Panc1 (cell line): ENCODE results near the gene ARL5A.

ENCODE experiments used
- CTCF ChIP-seq: fragments of 450-650 bp; IDR thresholded peaks from 2 replicates; pipeline ENCODE4 v1.5.1; 2017; ENCODE audit warnings: mild to moderate bottlenecking
- POLR2AphosphoS5 ChIP-seq: IDR thresholded peaks from 2 replicates; pipeline ENCODE4 v1.6.1; 2012; ENCODE audit warnings: mild to moderate bottlenecking, low read depth, low read length, moderate library complexity
- SIN3A ChIP-seq: IDR thresholded peaks from 2 replicates; pipeline ENCODE4 v1.6.1; 2012; ENCODE audit warnings: low read depth, mild to moderate bottlenecking, low read length, moderate library complexity, borderline replicate concordance; ENCODE audit not compliant: insufficient read depth

GRCh38 chr2:151776367-151776766 is 51.9 kb downstream of the ARL5A start:
- TF ChIP-seq CTCF, result no peak
- TF ChIP-seq SIN3A, result no peak
- no peak for TF ChIP-seq POLR2AphosphoS5
